HG03064 (cell line): ENCODE data around the gene ARL3.

ENCODE experiments used
- ATAC-seq: cut with Tn5 transposase; IDR thresholded peaks from one replicate; pipeline ENCODE4 v1.9.1; 2021; ENCODE audit warnings: low read depth; ENCODE audit not compliant: unreplicated experiment

The ARL3 gene

GRCh38 chr10:102624751-102625645 is 89.2 kb downstream of the ARL3 start:
- no peak for ATAC-seq

- ATAC-seq, result no peak
These were observed 90.1 kb downstream of the ARL3 start for GRCh38 chr10:102624094-102624493.
